Measurements from ENCODE around the gene LRFN2.

The LRFN2 gene

GRCh38 chr6:40377173-40377806 lies 209.9 kb downstream of the LRFN2 start:
- DNase-seq (ENCODE audit: low read depth), result no peak

GRCh38 chr6:40376113-40376650 lies 211.0 kb downstream of the LRFN2 start:
- no peak for DNase-seq (ENCODE audit: low read depth)

- no peak for DNase-seq (ENCODE audit: low read depth)
These were observed 213.9 kb downstream of the LRFN2 start for GRCh38 chr6:40373267-40373666.

GRCh38 chr6:40371621-40372020 lies 215.5 kb downstream of the LRFN2 start:
- DNase-seq (ENCODE audit: low read depth), result no peak

- DNase-seq (ENCODE audit: low read depth), result no peak
These were observed 216.1 kb downstream of the LRFN2 start for GRCh38 chr6:40371095-40371494.

GRCh38 chr6:40369891-40370290 lies 217.3 kb downstream of the LRFN2 start:
- no peak for DNase-seq (ENCODE audit: low read depth)

- DNase-seq (ENCODE audit: low read depth), result no peak
These were observed 218.1 kb downstream of the LRFN2 start for GRCh38 chr6:40369042-40369441.

GRCh38 chr6:40362859-40363258 lies 224.3 kb downstream of the LRFN2 start:
- no peak for DNase-seq (ENCODE audit: low read depth)

- no peak for DNase-seq (ENCODE audit: low read depth)
These were observed 227.4 kb downstream of the LRFN2 start for GRCh38 chr6:40359808-40360207.

- DNase-seq (ENCODE audit: low read depth), result no peak
These were observed 228.4 kb downstream of the LRFN2 start for GRCh38 chr6:40358473-40359460.

- no peak for DNase-seq (ENCODE audit: low read depth)
These were observed 230.8 kb downstream of the LRFN2 start for GRCh38 chr6:40356242-40356910.

GRCh38 chr6:40355532-40355931 lies 231.6 kb downstream of the LRFN2 start:
- no peak for DNase-seq (ENCODE audit: low read depth)

GRCh38 chr6:40355066-40355465 lies 232.1 kb downstream of the LRFN2 start:
- no peak for DNase-seq (ENCODE audit: low read depth)

GRCh38 chr6:40353967-40354452 lies 233.2 kb downstream of the LRFN2 start:
- DNase-seq (ENCODE audit: low read depth), result no peak

- no peak for DNase-seq (ENCODE audit: low read depth)
These were observed 233.8 kb downstream of the LRFN2 start for GRCh38 chr6:40353197-40353966.

- DNase-seq (ENCODE audit: low read depth), result no peak
These were observed 234.5 kb downstream of the LRFN2 start for GRCh38 chr6:40352527-40353170.

- no peak for DNase-seq (ENCODE audit: low read depth)
These were observed 235.2 kb downstream of the LRFN2 start for GRCh38 chr6:40352006-40352405.

GRCh38 chr6:40350747-40351217 lies 236.4 kb downstream of the LRFN2 start:
- no peak for DNase-seq (ENCODE audit: low read depth)

GRCh38 chr6:40349901-40350746 lies 237.0 kb downstream of the LRFN2 start:
- DNase-seq (ENCODE audit: low read depth), result no peak

Measured in HS-27A (cell line).